GM10248 (cell line): ENCODE measurements around the gene MRPL58.
A peak's percentile ranks its signal among the peaks of the same experiment; 100 is the strongest.
"Not testable (repeated sequence)": the region's sequence is repeated elsewhere in the genome, so short reads cannot be mapped to it uniquely, and the experiment has no call there.

ENCODE experiments used
- CTCF ChIA-PET: fragments of 300-600 bp; sonication (Branson Sonifier 250); formaldehyde crosslinking; extraction: SDS; loops from one replicate; lab custom pipeline; 2021; ENCODE audit warnings: antibody characterized with exemption; lab: Yijun Ruan, JAX
- POLR2A ChIA-PET: fragments of 350-650 bp; sonication (Branson Sonifier 250); formaldehyde crosslinking; extraction: SDS; loops from one replicate; lab custom pipeline; 2020; ENCODE audit warnings: antibody characterized with exemption; lab: Yijun Ruan, JAX
- DNase-seq: peaks from one replicate; pipeline ENCODE4 v3.0.0; 2012; ENCODE audit errors: extremely low spot score
- TF ChIP-seq, protein P1 (sequence below): IDR thresholded peaks from 2 replicates; pipeline ENCODE4 v1.5.1; 2012; ENCODE audit warnings: mild to moderate bottlenecking, low read depth; ENCODE audit errors: extremely low read depth, missing control alignments, control extremely low read depth

MRPL58 gene

DNA sequence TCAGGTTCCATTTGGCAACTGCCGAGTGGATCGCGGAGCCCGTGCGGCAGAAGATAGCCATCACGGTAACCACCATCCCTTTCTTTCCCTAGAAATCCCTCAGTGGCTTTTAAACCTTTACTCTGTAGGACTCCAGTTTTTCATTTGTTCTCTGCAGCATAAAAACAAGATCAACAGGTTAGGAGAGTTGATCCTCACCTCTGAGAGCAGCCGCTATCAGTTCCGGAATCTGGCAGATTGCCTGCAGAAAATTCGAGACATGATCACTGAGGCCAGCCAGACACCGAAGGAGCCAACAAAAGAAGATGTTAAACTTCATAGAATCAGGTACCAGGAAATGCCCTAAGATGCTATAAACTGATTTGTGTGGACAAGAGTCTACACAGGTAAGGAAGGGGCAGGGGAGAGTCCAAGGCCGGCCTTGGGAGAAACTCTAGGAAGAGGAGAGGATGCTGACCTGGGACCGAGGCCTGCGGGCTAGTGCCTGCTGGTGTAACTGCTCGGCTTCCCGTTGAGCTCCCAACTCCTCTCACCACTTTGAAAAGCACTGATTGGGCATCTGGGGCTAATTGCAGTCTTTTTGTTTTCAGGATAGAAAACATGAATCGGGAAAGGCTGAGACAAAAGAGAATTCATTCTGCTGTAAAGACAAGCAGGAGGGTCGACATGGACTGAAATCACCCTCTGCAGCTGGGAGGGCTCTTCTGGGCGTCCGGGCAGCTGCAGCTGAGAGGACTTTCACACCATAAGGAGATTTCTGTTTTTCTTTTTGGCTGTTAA, 8.1 kb downstream of the MRPL58 start:
- TF ChIP-seq, protein P1, sequence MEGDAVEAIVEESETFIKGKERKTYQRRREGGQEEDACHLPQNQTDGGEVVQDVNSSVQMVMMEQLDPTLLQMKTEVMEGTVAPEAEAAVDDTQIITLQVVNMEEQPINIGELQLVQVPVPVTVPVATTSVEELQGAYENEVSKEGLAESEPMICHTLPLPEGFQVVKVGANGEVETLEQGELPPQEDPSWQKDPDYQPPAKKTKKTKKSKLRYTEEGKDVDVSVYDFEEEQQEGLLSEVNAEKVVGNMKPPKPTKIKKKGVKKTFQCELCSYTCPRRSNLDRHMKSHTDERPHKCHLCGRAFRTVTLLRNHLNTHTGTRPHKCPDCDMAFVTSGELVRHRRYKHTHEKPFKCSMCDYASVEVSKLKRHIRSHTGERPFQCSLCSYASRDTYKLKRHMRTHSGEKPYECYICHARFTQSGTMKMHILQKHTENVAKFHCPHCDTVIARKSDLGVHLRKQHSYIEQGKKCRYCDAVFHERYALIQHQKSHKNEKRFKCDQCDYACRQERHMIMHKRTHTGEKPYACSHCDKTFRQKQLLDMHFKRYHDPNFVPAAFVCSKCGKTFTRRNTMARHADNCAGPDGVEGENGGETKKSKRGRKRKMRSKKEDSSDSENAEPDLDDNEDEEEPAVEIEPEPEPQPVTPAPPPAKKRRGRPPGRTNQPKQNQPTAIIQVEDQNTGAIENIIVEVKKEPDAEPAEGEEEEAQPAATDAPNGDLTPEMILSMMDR: no peak
- ChIA-PET CTCF (interaction anchor here (1.5 to 2.0 kb wide), 2 partner anchors 11 to 14 kb away, joined by 5 to 7 read pairs; no protein-coding TSS in a partner anchor), POLR2A (no interaction called here)
- DNase-seq: no peak

DNA sequence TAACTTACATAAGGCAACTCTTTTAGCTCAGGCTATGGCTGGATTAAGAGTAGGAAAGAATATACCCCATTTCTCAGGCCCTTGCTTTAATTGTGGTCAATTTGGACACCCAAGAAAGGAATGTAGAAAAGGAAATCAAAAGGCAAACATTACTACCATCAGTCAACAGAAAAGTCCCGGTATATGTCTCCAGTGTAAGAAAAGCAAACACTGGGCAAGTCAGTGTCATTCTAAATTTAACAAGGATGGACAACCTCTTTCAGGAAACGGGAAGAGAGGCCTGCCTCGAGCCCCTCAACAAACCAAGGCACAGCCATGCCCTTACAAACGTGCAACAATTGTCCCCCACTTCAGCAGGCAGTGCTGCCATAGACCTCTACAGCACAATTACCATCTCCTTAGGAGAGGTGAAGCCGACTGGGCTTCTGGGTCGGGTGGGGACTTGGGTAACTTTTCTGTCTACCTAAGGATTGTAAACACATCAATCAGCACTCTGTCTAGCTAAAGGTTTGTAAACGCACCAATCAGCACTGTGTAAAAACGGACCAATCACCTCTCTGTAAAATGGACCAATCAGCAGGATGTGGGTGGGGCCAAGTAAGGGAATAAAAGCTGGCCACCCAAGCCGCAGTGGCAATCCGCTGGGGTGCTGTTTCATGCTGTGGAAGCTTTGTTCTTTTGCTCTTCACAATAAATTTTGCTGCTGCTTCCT, 12.4 kb downstream of the MRPL58 start:
- DNase-seq: no peak
- ChIA-PET CTCF (interaction anchor here (0.8 to 2.9 kb wide), 5 partner anchors 13 to 177 kb away, joined by 3 to 18 read pairs (median 4); partner anchors contain the start of genes MRPL58 and NT5C), POLR2A (no interaction called here)
- TF ChIP-seq, protein P1: no peak

DNA sequence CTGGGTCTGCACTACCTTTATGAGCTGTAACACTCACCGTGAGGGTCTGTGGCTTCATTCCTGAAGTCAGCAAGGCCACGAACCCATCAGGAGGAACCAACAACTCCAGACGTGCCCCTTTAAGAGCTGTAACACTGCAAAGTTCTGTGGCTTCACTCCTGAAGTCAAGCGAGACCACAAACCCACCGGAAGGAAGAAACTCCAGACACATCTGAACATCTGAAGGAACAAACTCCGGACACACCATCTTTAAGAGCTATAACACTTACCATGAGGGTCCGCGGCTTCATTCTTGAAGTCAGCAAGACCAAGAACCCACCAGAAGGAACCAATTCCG, 12.9 kb downstream of the MRPL58 start:
- CTCF ChIA-PET: interaction anchor here (0.8 to 2.9 kb wide), 4 partner anchors 13 to 176 kb away, joined by 3 to 18 read pairs (median 6); partner anchors contain the start of gene MRPL58
- DNase-seq, POLR2A ChIA-PET: not testable (repeated sequence)

DNA sequence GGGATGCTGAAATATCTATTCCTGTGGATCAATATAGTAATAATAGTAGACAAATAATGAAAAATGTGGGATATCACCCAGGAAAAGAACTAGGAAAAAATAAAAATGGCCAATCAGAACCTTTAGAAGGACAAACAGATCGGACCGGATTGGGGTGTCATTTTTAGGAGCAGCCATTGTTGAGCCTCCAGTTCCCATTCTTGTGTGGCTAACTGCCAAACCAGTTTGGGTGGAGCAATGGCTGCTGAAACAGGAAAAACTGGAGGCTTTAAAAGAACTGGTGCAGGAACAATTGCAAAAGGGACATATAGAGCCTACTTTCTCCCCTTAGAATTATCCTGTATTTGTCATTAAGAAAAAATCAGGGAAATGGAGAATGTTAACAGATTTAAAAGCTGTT, 14.2 kb downstream of the MRPL58 start:
- DNase-seq, POLR2A ChIA-PET, CTCF ChIA-PET: not testable (repeated sequence)

DNA sequence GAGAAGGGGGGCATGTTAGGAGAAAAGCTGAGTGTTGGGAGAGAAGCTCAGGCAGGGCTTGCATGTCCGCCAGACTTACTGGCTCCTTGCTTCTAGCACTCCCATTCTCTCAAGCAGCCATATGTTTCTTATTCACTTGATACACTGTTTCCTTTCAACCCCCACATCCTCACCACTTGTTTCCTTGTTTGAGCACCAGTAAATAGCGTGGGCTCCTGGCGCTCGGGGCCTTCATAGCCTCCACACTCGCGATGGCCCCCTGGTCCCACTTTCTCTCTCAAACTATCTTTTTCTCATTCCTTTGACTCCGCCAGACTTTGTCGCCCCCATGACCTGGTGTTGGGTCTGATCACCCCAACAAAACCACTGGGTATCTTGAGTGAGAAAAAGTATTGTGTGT, 17.7 kb downstream of the MRPL58 start:
- DNase-seq: no peak
- CTCF ChIA-PET: interaction anchor here (1.1 to 3.2 kb wide), 2 partner anchors 13 to 18 kb away, joined by 3 to 14 read pairs; partner anchors contain the start of gene MRPL58
- POLR2A ChIA-PET: interaction anchor here (2.1 kb wide), 1 partner anchor 18 kb away, joined by 5 read pairs; the partner anchor contains the start of gene MRPL58
- TF ChIP-seq, protein P1: no peak

DNA sequence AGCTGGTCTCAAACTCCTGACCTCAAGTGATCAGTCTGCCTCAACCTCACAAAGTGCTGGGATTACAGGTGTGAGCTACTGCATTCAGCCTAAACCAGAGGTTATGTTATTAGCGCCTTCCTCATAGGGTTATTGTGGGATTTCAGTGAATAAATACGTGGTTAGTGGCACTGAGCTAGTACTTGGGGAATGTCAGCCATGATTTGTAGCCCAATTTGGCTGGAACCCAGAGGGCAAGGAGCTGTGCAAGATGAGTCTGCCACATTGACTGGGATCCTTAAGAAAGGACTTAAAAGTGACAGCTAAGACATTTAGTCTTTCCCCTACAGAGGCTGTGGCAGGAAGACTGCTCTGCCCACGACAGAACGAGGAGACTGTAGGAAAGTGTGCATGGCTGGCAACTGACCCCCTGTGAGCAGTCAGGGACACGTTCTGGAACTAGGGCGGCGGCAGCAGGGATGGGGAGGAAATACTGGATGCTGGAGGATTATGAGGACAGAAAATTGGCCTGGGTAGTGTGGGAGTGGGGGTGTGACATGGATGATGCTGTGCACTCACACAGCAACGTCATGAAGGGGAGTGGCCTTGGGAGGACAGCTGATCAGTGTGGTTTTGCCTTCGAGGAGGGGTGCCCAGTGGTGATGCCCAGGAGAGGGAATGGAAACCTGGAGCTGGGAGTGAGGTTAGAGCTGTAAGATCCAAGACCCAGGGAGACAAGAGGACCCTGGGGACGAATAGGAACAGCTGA, 19.7 kb downstream of the MRPL58 start:
- TF ChIP-seq, protein P1: no peak
- ChIA-PET POLR2A (interaction anchor here (1.1 to 2.1 kb wide), 2 partner anchors 13 to 20 kb away, joined by 5 read pairs; partner anchors contain the start of gene MRPL58), CTCF (interaction anchor here (0.8 to 2.2 kb wide), 11 partner anchors 13 to 139 kb away, joined by 3 to 19 read pairs (median 4); partner anchors contain the start of genes MRPL58, NT5C and OTOP2)
- peak; percentile 77 for DNase-seq

DNA sequence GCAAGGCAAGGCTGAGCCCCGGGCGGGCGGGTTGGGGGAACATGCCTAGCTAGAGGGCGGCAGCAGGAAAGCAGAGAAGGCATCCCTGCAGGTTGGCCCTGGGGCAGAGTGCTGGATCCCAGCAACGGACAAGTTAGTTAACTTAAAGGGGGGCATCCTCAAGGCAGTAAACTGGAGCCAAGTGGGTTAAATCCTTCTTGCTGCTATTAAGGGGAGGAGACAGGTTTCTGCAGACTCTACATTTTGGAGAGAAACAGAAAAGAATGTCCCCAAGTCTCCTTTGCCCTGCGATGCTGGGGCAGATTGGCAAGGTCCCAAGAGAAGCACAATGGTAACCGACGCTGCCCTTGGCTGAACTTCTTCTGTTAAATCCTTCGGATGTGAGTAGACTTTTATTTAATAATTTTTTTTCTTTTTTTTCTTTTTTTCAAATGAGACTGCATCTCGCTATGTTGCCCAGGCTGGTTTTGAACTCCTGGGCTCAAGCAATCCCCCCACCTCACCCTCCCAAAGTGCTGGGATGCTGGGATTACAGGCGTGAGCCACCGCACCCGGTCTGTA, 20.3 kb downstream of the MRPL58 start:
- TF ChIP-seq, protein P1: no peak
- CTCF ChIA-PET: interaction anchor here (1.2 to 2.2 kb wide), 6 partner anchors 18 to 109 kb away, joined by 3 to 19 read pairs (median 5); partner anchors contain the start of genes MRPL58, NT5C and OTOP2

More for the DNA sequence above, 20.3 kb downstream of the MRPL58 start:
- POLR2A ChIA-PET: no interaction called here
- DNase-seq: no peak
